GM18508 (cell line): ENCODE data around the gene SMIM24.
"Not testable (repeated sequence)": the region's sequence is repeated elsewhere in the genome, so short reads cannot be mapped to it uniquely, and the experiment has no call there.

Experiments used
- ATAC-seq: cut with Tn5 transposase; IDR thresholded peaks from one replicate; pipeline ENCODE4 v1.9.1; 2021; ENCODE audit warnings: moderate number of reproducible peaks; ENCODE audit not compliant: insufficient read depth, unreplicated experiment

The SMIM24 gene

DNA sequence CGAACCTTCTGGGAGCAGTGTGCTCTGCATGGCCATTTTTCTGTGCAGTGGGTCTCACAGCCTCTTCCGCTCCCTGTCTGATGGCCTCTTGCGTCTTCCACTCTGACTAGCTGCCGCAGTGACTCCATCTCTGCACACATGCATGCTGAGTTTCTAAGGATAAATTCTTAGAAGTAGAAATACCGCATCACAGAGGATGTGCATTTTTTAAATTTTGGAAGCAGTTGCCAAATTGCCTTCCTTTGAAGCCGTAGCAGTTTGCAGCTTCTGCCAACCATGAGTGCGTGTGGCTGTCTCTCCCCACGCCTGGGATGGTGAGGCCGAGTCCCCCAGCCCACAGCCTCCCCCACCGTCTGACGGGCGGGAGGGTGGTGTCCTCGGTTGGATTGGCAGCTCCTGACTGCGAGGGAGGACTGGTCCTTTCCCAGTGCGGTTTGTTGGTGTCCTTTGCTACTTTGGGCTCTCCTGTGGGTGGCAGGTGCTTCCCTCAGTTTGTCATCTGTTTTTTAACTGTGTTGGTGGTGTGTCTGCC, 35.6 kb upstream of the SMIM24 start:
- no peak for ATAC-seq

DNA sequence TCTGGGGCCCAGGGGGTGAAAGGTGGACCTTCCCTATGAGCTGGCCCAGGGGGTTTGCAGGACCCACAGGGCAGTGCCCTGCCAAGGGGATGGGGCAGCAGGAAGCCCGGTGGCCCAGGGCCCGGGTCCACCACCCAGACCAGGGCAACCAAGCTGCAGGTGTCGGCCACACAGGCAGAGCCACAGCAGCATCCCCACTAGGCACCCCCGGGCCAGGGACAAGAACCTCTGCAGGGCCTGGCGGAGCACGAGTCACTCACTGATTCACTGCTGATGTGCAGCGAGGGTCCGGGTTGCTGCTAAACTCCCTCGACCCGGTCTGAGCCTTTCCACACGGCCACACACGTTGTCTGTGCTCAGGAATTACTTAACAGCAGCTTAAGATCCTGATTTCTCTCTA, 34.6 kb upstream of the SMIM24 start:
- ATAC-seq = no peak

DNA sequence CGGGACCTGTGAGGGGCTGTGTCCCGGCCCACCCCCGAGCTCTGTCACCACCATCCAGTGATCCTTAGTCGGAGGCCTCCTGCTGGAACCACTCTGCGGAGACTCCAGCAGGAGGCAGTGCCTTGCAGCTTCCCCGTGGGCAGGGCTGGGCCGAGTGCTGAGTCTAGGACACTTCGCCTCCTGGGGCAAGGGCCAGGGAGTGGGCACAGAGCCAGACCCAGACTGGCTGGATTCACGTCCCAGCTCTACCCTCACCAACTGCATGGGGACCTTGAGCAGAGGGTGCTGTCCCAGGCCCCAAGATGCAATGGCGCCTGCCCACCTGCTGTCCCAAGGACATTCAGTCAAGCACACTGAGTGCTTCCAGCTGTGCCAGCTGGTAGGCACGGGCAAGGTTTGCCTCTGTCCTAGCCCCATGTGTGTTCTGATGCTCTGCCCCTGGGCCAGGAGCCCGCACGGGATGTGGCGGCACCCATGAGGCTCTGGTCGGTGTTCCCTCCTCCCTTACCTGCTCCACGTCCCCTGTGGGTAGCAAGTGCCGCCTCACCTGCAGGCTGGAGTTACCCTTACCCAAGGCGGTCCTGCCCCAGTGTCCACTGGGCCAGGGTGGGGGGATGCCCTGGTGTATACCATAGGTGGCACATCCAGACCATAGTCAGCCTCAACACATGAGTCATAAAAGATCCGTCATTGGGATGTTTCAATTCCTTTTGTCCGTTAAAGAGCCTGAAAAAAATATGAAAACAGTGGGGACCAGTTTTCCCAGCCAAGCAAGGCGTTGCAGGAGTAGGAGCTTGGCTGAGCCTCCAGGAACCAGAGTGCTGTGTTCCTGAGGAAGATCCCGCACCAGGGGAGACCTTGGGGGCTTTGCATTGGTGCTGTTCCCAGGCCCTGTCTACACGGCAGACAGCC, 33.2 kb upstream of the SMIM24 start:
- no peak for ATAC-seq

DNA sequence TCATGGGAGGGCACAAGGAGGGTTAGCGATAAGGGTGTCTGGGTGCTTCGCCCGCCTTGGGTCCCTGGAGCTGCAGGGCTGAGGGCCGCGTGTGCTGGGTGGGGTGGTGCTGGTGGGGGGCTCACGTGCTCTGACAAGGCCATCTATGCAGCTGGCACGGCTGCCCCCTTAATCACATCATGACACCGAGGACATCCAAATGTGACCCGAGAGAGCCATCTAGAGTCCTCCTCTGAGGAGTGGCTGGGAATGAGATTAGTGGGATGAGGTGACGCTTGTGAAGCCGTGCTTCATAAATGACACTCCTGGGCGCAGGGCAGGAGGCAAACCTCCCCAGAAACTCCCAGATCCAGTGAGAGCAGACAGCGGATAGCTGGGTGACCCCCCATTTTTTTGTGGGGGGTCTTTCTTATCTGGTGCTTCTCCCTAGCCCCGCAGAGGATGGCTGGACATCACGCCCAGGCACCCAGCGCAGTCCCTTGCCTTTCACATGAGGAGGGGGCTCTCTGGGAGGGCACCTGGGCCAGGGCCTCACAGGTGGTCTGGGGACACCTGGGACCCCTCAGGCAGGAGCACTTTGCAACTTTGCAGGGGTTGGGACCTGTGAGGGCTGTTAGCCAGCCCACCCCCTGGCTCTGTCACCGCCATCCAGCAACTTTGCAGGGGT, 32.4 kb upstream of the SMIM24 start:
- no peak for ATAC-seq

DNA sequence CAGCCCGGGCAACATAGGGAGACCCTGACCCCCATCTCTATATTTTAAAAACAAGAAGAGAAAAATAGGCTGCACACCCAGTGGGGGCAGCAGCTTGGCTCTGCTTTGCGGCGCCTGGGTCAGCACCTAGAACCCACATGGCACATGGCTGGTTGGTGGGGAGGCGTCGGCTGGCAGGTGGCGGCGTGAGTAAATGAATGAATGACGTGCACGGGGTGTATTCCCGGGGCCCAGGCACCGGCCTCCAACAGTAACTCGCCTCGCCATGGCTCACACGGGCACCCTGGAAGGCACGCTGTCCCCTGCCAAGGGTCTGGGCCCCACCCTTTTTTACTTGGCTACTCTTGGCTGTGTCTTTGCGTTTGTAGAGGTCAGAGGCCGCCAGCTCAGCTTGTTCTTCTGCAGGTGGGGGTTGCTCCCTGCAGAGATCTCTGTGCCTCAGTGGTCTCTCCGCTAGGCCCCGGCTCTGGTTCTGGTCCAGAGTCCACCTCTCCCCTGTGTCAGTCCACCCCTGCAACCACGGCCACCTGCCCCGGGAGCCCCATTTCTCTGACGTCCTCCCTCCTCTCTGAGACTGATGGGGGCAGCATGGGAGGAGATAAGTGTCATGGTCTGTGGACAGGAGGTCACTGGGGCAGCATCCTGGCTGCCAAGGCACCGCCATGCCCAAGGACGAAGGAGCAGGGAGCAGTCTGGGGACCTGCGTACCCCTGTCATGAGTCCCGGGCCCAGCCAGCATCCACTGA, 31.4 kb upstream of the SMIM24 start:
- no peak for ATAC-seq

DNA sequence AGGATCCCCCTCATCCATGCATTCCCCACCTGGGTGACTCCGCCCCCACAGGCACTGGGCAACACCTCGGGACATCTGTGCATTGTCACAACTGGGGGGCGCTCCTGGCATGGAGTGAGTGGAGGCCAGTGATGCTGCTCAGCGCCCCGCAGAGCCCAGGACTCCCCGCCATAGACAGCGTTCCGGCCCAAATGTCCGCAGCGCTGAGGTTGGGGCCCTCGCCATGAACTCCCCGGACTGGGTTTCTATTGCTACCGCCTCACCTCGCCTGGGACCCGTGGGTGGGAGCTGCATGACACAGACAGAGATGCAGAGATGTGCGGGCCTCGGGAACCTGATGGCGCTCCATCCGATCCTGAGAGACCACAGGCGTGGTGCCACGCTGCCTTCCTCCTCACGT, 30.4 kb upstream of the SMIM24 start:
- ATAC-seq = no peak

DNA sequence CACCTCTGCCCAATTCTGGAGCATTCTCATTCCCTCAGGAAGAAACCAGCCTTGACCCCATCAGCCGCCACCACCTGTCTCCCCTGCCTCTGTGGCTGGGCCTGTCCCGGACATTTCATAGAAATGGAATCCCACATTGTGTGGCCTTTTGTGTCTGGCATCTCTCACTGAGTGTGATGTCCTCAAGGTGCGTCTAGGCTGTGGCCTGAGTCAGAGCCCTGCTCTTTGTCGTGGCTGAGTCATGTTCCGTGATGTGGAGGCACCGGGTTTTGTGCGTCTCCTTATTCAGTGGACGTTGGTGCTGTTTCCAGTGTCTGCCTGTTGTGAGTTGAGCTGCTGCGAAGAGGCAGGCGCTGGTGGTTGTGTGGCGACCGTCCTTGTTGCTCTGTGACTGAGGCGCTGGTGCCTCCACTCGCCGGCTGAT, 29.3 kb upstream of the SMIM24 start:
- no peak for ATAC-seq

DNA sequence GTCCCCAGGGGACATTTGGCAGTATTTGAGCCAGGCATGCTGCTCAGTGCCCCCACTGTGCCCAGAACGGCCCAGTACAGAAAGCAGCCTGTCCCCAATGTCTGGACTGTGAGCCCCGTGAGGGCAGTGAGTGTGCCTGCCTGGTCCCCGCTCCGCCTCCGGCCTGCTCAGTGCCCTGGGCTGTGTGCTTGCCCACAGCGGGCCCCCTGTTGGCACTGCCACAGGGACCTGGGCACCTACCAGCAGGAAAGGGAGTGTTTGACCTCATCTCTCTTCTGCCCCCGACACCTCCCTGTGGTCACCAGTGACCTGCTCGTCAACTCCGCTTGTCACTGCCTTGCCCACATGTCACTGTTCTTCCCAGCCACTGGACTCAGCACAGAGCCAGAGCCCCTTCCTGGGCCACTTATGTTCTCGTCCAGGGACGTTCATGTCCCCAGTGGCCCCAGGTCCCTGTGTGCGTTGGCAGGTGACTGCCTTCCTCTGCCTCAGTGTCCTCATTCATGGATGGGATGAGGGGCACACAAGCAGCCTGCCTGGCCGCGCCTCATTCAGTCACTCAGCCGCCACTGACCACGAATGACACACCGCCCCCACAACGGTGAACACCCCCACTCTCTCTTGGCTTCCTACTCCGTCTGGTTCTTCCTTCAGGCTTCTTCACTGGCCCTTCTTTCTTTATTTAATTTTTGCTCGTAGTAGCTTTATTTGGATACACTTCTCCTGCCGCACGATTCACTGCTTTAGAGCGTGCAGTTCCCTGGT, 28.6 kb upstream of the SMIM24 start:
- ATAC-seq = no peak

DNA sequence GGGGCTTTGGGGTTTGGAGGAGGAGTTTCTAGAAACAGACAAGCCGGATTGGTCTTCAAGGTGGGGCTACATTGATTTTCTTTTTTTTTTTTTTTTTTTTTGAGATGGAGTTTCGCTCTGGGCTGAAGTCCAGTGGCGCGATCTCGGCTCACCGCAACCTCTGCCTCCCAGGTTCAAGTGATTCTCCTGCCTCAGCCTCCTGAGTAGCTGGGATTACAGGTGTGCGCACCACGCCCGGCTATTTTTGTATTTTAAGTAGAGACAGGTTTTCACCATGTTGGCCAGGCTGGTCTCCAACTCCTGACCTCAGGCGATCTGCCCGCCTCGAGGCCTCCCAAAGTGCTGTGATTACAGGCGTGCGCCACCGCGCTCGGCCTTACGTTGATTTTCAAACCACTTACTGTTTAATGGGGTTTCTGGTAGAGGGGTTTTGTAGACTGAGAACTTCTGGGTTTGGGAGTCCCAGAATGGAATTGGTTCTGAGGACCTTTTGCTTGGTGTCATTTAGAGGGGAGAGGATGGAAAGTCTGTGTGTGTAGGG, 27.9 kb upstream of the SMIM24 start:
- not testable (repeated sequence) for ATAC-seq

DNA sequence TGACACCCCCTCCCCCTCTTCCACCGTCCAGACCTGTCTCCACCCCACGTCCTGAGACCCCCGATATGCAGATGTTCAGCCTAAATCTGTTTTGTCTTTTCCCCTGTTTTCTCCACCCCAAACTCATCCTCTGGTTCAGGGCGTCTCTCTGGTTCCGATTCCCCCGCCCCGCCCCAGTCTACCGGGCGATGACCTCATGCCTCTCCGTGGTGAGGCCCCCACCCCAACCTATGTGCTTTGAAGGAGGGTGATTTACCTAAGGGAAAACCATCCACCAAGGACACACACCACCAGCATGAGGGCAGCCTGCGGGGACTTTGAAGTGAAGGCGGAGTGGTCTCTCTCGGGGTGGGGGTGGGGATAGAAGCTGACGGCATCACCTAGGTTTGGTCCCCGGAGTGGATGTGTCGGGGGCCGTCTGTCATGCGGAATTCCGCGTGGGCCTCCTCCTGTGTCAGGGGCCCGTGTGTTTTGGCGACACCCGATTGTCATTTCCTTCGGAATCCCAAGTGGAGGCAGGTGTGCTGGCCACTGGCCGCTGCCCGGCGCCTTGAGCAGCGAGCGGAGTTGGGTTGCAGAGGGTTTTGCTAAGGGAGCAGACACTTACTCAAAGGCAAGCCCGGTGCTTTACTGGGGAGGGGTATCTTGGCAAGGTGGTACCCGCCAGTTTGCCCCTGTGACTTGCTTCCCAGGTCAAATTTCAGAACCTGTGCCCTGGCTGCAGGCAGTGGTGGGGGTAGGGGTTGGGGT, 27.2 kb upstream of the SMIM24 start:
- no peak for ATAC-seq

DNA sequence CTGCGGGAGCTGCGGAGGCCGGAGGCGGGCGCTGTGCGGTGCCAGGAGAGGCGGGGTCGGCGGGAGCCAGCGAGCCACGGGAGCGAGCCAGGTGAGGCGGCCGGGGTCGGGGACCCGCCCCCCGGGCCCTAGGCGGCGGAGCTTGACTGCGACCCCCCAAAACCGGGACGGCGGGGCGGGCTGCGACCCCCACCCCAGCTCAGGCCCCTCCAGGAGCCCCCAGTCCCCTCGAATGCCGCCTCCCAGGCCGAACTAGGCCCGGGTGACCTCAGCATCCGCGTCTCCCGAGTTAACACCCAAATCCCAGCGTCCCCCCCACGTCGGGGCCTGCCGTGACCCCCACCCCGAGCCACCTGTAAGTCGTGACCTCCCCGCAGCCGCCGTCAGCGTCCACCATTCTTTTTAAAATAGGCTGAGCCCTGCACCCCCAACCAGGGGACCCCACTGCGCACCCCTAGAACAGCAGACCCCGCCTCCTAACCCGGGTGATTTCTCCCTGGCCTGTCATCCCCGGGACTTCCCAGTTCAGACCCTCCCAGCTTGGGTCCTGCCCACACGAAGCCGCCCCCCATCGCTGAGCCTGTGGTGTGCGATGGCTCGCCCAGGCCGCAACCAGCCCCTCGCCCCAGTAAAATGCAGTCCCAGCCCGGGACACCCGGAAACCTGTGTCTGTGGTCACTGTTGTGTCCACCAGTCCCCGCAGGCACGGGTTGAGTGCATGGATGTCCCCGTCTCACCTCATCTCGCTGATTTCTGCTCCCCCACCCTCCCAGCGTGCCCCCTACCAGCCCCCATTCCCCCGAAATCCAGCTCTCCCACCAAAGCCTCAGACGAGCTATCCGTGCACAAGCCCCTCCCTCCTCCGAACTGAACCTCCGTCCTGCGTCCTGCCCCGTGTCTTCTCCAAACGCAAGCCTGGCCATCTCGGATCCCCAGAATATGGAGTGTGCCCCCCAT, 26.3 kb upstream of the SMIM24 start:
- ATAC-seq = no peak

DNA sequence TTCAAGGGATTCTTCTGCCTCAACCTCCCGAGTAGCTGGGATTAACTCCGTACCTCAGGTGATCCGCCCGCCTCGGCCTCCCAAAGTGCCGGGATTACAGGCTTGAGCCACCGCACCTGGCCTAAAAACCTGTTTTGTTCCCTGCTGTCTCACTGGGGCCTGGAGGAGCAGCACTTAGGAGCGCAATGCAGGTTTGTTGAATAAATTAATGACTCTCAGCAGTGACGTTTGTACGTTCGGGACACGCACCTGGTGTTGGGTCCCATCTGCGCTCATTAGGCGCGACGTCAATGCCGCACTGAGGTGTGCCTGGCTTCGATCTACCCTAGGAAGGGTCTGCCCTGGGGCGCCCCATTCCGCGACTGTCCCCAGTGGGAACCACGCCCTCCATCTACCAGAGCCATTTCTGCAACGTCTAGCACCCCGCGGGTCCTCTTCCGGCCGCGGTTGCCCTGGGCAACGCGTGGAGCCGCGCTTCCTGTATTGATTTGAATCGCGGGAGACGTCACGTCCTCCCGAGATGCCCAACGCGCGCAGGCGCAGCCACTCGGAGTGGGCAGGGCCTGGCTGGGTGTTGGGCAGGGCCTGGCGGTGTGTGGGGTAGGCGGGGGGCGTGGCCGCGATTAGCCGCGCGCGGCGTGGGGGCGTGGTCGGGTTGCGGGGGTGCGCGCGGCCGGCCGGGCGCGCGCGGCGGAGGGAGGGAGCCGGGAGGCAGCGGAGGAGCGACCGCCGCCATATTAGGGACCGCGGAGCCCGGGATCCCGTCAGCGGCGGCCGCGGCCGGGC, 25.5 kb upstream of the SMIM24 start, which contains the start of gene FZR1:
Gene FZR1 (plus strand): TSS at position 714 of the 786 bp plus-strand sequence. CDS start 16,679 bp downstream, outside the sequence.
- peak; percentile 66 for ATAC-seq

DNA sequence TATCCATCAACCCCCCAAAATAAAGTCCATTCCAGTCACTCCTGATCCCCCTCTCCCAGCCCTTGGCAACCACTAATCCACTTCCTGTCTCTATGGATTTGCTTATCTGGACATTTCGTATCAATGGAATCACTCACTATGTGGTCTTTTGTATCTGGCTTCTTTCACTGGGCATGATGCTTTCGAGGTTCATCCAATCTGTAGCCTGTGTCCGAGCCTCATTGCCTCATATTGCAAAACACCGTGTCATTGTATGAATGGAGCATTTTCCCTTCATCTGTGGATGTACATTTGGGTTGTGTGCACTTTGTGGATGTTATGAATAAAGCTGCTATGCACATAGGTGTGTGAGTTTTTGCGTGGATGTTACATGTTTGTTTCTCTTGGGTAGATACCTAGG, 24.4 kb upstream of the SMIM24 start:
- ATAC-seq = no peak

DNA sequence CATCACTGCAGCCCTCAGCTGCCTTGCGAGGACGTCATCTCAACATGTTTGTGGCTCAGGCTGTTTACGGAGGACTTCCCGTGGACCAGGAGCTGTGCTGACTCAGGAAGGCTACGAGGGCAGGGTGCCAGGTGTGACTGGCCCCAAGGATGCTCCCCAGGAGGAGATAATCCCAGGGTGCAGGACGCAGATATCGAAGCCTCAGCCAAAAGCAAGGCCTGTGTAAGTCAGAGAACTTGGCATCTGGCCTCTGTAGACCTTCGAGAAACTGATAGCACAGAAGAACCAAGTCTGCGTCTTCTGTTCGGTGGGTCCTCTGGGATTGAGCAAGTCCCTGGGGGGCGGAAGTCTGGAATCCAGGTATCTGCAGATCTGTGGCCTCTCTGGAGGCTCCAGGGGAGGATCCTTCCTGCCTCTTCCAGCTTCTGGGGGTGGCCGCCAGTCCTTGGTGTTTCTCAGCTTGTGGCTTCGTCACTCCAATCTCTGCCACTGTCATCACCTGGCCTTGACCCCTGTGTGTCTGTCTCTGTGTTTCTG, 22.8 kb upstream of the SMIM24 start:
- ATAC-seq = no peak

DNA sequence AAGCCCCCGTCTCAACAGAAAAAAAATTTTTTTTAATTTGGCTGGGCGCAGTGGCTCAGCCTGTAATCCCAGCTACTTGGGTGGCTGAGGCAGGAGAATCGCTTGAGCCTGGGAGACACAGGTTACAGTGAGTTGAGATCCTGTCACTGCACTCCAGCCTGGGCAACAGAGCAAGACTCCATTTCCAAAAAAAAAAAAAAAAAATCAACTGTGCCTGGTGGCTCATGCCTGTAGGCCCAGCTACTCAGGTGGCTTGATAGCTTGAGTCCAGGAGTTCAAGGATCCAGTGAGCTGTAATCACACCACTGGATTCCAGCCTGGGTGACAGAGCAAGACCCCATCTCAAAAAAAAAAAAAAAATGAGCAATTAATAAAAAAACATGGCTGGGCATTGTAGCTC, 21.5 kb upstream of the SMIM24 start:
- no peak for ATAC-seq

DNA sequence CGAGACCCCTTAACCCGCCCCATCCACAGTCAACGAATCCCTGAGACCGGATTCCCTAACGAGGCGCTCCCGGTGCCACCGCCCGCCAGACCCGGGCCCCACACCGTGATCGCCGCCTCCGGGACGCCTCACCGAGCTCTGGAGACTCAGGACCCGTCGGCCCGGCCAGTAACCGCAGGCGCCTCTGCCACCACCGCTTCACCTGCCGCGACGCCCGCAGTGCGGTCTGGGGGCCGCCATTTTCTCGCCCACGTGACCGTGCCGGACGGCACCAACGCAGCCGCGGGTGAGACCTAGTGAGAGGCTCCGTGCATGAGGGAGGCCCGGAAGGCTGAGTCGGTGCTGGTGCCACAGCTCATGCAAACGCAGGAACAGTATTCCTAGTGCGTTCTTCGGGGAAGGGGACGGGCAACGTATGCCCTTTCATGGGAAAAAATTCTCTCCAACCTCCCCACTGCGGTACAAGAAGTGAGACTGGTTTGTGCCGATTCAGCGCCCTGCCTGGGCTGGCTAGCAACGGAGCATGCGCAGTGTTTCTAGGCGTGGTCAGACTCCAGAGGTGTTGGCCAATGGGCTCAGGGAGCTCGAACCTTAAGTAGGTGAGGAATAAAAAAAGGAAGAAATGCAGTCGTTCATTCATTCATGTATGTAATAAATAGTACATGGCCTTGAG, 20.2 kb upstream of the SMIM24 start, which contains the start of gene DOHH:
Gene DOHH (minus strand): TSS at position 246 of the 673 bp plus-strand sequence. CDS start 3,860 bp downstream, outside the sequence.
- ATAC-seq = peak; percentile 67
